ENCODE measurements around the gene AP2A1. TPM values are rescaled to one million over a fixed set of nuclear protein-coding genes. Genes with fewer than 3 reads are reported as not detected.

AP2A1 gene
- total and polyA plus RNA-seq, 2 of the 13 experiments (the other 11 are each of a cell fraction or from before 2014, with no cell fraction given) = 22.7 to 39.7 TPM

DNA sequence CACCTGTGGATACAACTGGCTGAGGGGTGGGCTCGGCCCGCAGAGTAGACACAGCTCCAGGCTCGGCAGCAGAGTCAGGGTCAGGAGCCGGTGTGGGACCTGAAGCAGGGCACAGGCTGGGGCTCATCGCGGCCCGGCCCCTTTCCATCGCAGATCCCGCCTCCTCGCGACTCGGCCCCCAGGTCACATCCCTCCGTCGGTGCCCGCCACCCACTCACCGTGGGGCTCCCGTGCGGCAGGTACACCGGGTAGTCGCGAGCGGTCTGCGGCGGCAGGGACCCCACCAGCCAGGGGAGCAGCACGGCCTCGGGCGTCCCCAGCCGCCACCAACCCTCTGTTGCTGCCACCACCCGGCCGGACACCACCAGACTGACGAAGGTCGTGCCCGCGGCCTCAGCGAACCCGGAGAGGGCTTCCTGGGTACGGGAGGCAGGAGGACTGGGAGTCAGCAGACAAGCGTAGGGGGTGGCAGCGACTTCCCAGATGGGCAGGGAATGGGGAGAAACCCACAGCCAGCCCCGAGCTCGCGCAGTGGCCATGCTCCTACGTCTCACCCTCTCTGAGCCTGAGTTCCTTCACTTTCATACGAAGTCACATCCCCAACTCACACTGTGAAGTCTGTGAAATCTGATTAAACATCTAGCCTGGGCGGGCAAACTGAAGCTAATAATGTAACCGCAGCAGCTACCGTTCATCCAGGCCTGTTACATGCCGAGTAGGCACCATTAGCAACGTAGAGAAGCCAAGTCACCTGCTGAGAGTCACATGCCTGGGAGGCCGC lies 42.5 kb downstream of the AP2A1 start (continued):
- TF ChIP-seq, protein P1, sequence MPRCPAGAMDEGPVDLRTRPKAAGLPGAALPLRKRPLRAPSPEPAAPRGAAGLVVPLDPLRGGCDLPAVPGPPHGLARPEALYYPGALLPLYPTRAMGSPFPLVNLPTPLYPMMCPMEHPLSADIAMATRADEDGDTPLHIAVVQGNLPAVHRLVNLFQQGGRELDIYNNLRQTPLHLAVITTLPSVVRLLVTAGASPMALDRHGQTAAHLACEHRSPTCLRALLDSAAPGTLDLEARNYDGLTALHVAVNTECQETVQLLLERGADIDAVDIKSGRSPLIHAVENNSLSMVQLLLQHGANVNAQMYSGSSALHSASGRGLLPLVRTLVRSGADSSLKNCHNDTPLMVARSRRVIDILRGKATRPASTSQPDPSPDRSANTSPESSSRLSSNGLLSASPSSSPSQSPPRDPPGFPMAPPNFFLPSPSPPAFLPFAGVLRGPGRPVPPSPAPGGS (CRISPR knock-in tag; IDR thresholded peaks at IDR 0.05) = peak; percentile 61; the same call in 1 of the 2 replicates
- TF ChIP-seq XRCC5 (optimal IDR thresholded peaks at IDR 0.05; ENCODE audit: low read length) (peak; percentile 70), ZSCAN31 (CRISPR knock-in tag; IDR thresholded peaks at IDR 0.05; ENCODE audit: low read depth) (peak; percentile 50; the same call in 1 of the 2 replicates), FOXC1 (CRISPR knock-in tag; IDR thresholded peaks at IDR 0.05; ENCODE audit: borderline replicate concordance) (0 out of 2 replicates have a peak, but pooled peaks have one; percentile 54), ZNF615 (CRISPR knock-in tag; IDR thresholded peaks at IDR 0.05; ENCODE audit: borderline replicate concordance) (no peak), THAP11 (CRISPR knock-in tag; IDR thresholded peaks at IDR 0.05) (peak; percentile 43; the same call in 1 of the 2 replicates), MAFG (CRISPR knock-in tag; IDR thresholded peaks at IDR 0.05) (no peak), CBX2 (IDR thresholded peaks at IDR 0.05; ENCODE audit: low read depth, low read length) (no peak), CBX2 (CRISPR knock-in tag; IDR thresholded peaks at IDR 0.05; ENCODE audit: low read depth) (no peak), SP1 (IDR thresholded peaks at IDR 0.05) (no peak), SP1 (CRISPR knock-in tag; IDR thresholded peaks at IDR 0.05) (no peak), AHR (CRISPR knock-in tag; IDR thresholded peaks at IDR 0.05) (peak; percentile 54; the same call in 1 of the 2 replicates), ZIK1 (CRISPR knock-in tag; IDR thresholded peaks at IDR 0.05; ENCODE audit: borderline replicate concordance, low read depth) (0 out of 2 replicates have a peak, but pooled peaks have one; percentile 62), ZNF143 (CRISPR knock-in tag; IDR thresholded peaks at IDR 0.05) (no peak), RAD21 (CRISPR knock-in tag; IDR thresholded peaks at IDR 0.05) (peak; percentile 50), GATAD1 (CRISPR knock-in tag; IDR thresholded peaks at IDR 0.05) (peak; percentile 30; the same call in 1 of the 2 replicates), ZBTB21 (CRISPR knock-in tag; IDR thresholded peaks at IDR 0.05) (no peak), FOXO1 (CRISPR knock-in tag; IDR thresholded peaks at IDR 0.05) (0 out of 2 replicates have a peak, but pooled peaks have one; percentile 46)
- TF ChIP-seq, protein P2, sequence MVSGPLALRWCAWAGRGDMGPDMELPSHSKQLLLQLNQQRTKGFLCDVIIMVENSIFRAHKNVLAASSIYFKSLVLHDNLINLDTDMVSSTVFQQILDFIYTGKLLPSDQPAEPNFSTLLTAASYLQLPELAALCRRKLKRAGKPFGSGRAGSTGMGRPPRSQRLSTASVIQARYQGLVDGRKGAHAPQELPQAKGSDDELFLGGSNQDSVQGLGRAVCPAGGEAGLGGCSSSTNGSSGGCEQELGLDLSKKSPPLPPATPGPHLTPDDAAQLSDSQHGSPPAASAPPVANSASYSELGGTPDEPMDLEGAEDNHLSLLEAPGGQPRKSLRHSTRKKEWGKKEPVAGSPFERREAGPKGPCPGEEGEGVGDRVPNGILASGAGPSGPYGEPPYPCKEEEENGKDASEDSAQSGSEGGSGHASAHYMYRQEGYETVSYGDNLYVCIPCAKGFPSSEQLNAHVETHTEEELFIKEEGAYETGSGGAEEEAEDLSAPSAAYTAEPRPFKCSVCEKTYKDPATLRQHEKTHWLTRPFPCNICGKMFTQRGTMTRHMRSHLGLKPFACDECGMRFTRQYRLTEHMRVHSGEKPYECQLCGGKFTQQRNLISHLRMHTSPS (CRISPR knock-in tag; IDR thresholded peaks at IDR 0.05; ENCODE audit: low read depth) = 0 out of 2 replicates have a peak, but pooled peaks have one; percentile 46
- TF ChIP-seq, protein P3, sequence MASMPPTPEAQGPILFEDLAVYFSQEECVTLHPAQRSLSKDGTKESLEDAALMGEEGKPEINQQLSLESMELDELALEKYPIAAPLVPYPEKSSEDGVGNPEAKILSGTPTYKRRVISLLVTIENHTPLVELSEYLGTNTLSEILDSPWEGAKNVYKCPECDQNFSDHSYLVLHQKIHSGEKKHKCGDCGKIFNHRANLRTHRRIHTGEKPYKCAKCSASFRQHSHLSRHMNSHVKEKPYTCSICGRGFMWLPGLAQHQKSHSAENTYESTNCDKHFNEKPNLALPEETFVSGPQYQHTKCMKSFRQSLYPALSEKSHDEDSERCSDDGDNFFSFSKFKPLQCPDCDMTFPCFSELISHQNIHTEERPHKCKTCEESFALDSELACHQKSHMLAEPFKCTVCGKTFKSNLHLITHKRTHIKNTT (CRISPR knock-in tag; IDR thresholded peaks at IDR 0.05) = no peak
- TF ChIP-seq, protein P4, sequence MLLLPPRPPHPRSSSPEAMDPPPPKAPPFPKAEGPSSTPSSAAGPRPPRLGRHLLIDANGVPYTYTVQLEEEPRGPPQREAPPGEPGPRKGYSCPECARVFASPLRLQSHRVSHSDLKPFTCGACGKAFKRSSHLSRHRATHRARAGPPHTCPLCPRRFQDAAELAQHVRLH (CRISPR knock-in tag; IDR thresholded peaks at IDR 0.05; ENCODE audit: borderline replicate concordance, low read depth) = peak; percentile 36; the same call in 1 of the 2 replicates
- TF ChIP-seq, protein P5, sequence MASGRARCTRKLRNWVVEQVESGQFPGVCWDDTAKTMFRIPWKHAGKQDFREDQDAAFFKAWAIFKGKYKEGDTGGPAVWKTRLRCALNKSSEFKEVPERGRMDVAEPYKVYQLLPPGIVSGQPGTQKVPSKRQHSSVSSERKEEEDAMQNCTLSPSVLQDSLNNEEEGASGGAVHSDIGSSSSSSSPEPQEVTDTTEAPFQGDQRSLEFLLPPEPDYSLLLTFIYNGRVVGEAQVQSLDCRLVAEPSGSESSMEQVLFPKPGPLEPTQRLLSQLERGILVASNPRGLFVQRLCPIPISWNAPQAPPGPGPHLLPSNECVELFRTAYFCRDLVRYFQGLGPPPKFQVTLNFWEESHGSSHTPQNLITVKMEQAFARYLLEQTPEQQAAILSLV (CRISPR knock-in tag; IDR thresholded peaks at IDR 0.05; ENCODE audit: borderline replicate concordance) = peak; percentile 39; the same call in 1 of the 2 replicates
- TF ChIP-seq, protein P6, sequence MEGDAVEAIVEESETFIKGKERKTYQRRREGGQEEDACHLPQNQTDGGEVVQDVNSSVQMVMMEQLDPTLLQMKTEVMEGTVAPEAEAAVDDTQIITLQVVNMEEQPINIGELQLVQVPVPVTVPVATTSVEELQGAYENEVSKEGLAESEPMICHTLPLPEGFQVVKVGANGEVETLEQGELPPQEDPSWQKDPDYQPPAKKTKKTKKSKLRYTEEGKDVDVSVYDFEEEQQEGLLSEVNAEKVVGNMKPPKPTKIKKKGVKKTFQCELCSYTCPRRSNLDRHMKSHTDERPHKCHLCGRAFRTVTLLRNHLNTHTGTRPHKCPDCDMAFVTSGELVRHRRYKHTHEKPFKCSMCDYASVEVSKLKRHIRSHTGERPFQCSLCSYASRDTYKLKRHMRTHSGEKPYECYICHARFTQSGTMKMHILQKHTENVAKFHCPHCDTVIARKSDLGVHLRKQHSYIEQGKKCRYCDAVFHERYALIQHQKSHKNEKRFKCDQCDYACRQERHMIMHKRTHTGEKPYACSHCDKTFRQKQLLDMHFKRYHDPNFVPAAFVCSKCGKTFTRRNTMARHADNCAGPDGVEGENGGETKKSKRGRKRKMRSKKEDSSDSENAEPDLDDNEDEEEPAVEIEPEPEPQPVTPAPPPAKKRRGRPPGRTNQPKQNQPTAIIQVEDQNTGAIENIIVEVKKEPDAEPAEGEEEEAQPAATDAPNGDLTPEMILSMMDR (CRISPR knock-in tag; IDR thresholded peaks at IDR 0.05) = peak; percentile 75
